Stimulated activated CD8-positive, alpha-beta memory T cell treated with anti-CD3 and anti-CD28 coated beads, Interleukin-2, amount 100 ng/mL, for 1 hour (primary cell): ENCODE data around the gene IL17A.

ENCODE experiments used
- DNase-seq, 2 donors: peaks; one replicate each; pipeline ENCODE4 v3.0.0-alpha.2; 2020; ENCODE audit warnings: low read depth in 2 of 2

The IL17A gene

GRCh38 chr6:52186075-52186474 is at the start of gene IL17A:
Gene IL17A (plus strand): TSS chr6:52186375. CDS start chr6:52186432, 57 bp downstream.
- DNase-seq = no peak

- no peak for DNase-seq
Observed at GRCh38 chr6:52136934-52137467, 49.2 kb upstream of the IL17A start.

- no peak for DNase-seq
Observed at GRCh38 chr6:52138284-52138683, 47.9 kb upstream of the IL17A start.

- no peak for DNase-seq
Observed at GRCh38 chr6:52139985-52140680, 46.0 kb upstream of the IL17A start.

GRCh38 chr6:52141596-52141995 is 44.6 kb upstream of the IL17A start:
- DNase-seq = no peak

GRCh38 chr6:52142556-52142955 is 43.6 kb upstream of the IL17A start:
- DNase-seq = no peak

GRCh38 chr6:52143551-52143950 is 42.6 kb upstream of the IL17A start:
- no peak for DNase-seq

- DNase-seq = no peak
Observed at GRCh38 chr6:52144196-52145076, 41.7 kb upstream of the IL17A start.

- no peak for DNase-seq
Observed at GRCh38 chr6:52146851-52147445, 39.2 kb upstream of the IL17A start.

- no peak for DNase-seq
Observed at GRCh38 chr6:52149076-52149475, 37.1 kb upstream of the IL17A start.

GRCh38 chr6:52149949-52150348 is 36.2 kb upstream of the IL17A start:
- no peak for DNase-seq

- DNase-seq = no peak
Observed at GRCh38 chr6:52152070-52152423, 34.1 kb upstream of the IL17A start.

GRCh38 chr6:52152711-52153160 is 33.4 kb upstream of the IL17A start:
- no peak for DNase-seq

GRCh38 chr6:52154381-52154780 is 31.8 kb upstream of the IL17A start:
- DNase-seq = no peak

GRCh38 chr6:52155791-52156576 is 30.2 kb upstream of the IL17A start:
- no peak for DNase-seq

GRCh38 chr6:52157301-52157941 is 28.8 kb upstream of the IL17A start:
- DNase-seq = no peak

GRCh38 chr6:52160472-52161104 is 25.6 kb upstream of the IL17A start:
- DNase-seq = no peak

- no peak for DNase-seq
Observed at GRCh38 chr6:52161689-52162438, 24.3 kb upstream of the IL17A start.

GRCh38 chr6:52162940-52163908 is 23.0 kb upstream of the IL17A start:
- DNase-seq = no peak
